Measurements from ENCODE around the gene ITSN2.
"Not testable (repeated sequence)": the region's sequence is repeated elsewhere in the genome, so short reads cannot be mapped to it uniquely, and the experiment has no call there.

ITSN2 gene

GRCh38 chr2:24360050-24360962, at the start of gene ITSN2:
ITSN2 (minus strand) TSS chr2:24360536; CDS start chr2:24328082, 32,454 bp downstream.
- DNase-seq (ENCODE audit: low read depth), result peak; percentile 75

- no peak for DNase-seq (ENCODE audit: low read depth)
These were observed 48.8 kb upstream of the ITSN2 start for GRCh38 chr2:24409171-24409570.

- DNase-seq (ENCODE audit: low read depth), result not testable (repeated sequence)
These were observed 48.4 kb upstream of the ITSN2 start for GRCh38 chr2:24408704-24409103.

- DNase-seq (ENCODE audit: low read depth), result no peak
These were observed 44.2 kb upstream of the ITSN2 start for GRCh38 chr2:24404491-24404921.

GRCh38 chr2:24403832-24404212, 43.5 kb upstream of the ITSN2 start:
- DNase-seq (ENCODE audit: low read depth), result no peak

GRCh38 chr2:24403168-24403831, 43.0 kb upstream of the ITSN2 start:
- DNase-seq (ENCODE audit: low read depth), result no peak

- no peak for DNase-seq (ENCODE audit: low read depth)
These were observed 42.1 kb upstream of the ITSN2 start for GRCh38 chr2:24402242-24403097.

GRCh38 chr2:24400207-24400907, 40.0 kb upstream of the ITSN2 start:
- no peak for DNase-seq (ENCODE audit: low read depth)

GRCh38 chr2:24399434-24400206, 39.3 kb upstream of the ITSN2 start:
- no peak for DNase-seq (ENCODE audit: low read depth)

- DNase-seq (ENCODE audit: low read depth), result no peak
These were observed 34.7 kb upstream of the ITSN2 start for GRCh38 chr2:24394998-24395397.

- no peak for DNase-seq (ENCODE audit: low read depth)
These were observed 32.3 kb upstream of the ITSN2 start for GRCh38 chr2:24392542-24393059.

GRCh38 chr2:24385366-24385765, 25.0 kb upstream of the ITSN2 start:
- no peak for DNase-seq (ENCODE audit: low read depth)

- DNase-seq (ENCODE audit: low read depth), result peak; percentile 22
These were observed 22.2 kb upstream of the ITSN2 start for GRCh38 chr2:24382363-24383073.

- DNase-seq (ENCODE audit: low read depth), result no peak
These were observed 20.5 kb upstream of the ITSN2 start for GRCh38 chr2:24380820-24381219.

GRCh38 chr2:24375349-24376087, 15.2 kb upstream of the ITSN2 start:
- no peak for DNase-seq (ENCODE audit: low read depth)

GRCh38 chr2:24374301-24374700, 14.0 kb upstream of the ITSN2 start:
- DNase-seq (ENCODE audit: low read depth), result no peak

GRCh38 chr2:24372033-24372432, 11.7 kb upstream of the ITSN2 start:
- DNase-seq (ENCODE audit: low read depth), result no peak

- DNase-seq (ENCODE audit: low read depth), result no peak
These were observed 5.5 kb upstream of the ITSN2 start for GRCh38 chr2:24365826-24366225.

- DNase-seq (ENCODE audit: low read depth), result no peak
These were observed 4.7 kb upstream of the ITSN2 start for GRCh38 chr2:24365051-24365450.

All from stimulated activated CD8-positive, alpha-beta memory T cell treated with anti-CD3 and anti-CD28 coated beads, Interleukin-4, amount 100 ng/mL, for 24 hours (primary cell).